GM21723 (cell line): ENCODE results near the gene CALHM5.

ENCODE experiments used
- ATAC-seq: cut with Tn5 transposase; IDR thresholded peaks from one replicate; pipeline ENCODE4 v1.9.1; 2021; ENCODE audit warnings: mild to moderate bottlenecking, moderate library complexity; ENCODE audit not compliant: unreplicated experiment

The CALHM5 gene

DNA sequence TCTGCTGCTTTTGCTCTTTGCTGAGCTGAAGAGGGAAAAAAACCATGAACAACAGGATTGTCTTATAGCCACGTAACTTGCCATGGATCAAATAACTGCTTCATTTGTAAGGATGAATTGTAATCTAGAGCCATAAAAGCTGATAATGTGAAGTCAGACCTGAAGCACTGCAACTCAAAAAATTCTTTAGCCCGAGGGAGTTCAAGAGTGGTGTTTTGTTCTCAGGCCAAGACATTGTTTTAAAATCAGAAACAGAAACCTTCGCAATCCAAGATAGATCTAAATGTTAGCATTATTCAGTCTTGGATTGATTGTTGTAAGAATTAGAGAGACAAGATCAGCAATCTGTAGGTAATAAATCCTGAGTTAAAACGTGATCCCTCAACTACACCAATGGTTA, 34.2 kb downstream of the CALHM5 start, which contains the start of gene TRAPPC3L:
TSS of gene TRAPPC3L (minus strand) at position 34 of the 400 bp plus-strand sequence. CDS start 170 bp downstream, outside the sequence.
- no peak for ATAC-seq

DNA sequence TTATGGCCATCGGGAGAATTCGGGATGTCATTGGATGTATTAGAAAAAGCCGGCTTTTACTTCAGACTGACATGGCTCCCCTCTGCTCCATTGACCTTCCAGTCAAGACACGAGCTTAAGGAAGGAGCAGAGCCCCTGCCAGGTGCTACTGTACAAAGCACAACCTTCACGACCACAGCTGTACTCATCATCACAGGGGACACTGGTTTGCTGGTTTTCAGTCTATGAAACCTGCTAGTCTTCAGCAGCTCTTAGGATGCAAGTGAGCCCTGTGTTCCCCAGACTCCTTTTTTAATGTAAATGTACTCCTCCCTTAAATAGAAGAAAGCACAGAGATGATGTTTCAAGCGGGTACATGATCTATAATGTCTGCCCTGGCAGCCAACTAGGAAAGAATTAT, 35.9 kb downstream of the CALHM5 start:
- no peak for ATAC-seq

DNA sequence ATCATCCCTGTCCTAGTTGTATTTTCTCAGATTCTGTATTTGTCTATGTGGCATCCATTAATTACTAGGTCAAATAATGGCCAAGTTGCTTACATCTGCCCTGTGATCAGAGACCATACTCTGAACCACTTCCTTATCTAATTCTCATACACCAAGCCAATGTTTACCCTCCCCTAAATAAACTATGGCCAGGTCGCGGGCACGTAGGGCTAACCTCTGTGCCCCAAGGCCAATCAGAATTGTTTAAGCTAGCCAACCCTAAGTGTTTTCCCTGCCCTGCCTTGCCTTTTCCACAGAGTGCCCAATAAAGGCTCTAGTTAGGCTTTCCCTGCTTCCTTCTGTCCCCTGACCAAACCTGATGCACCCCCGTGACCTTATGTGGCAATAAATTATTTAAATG, 39.4 kb downstream of the CALHM5 start:
- ATAC-seq = no peak

DNA sequence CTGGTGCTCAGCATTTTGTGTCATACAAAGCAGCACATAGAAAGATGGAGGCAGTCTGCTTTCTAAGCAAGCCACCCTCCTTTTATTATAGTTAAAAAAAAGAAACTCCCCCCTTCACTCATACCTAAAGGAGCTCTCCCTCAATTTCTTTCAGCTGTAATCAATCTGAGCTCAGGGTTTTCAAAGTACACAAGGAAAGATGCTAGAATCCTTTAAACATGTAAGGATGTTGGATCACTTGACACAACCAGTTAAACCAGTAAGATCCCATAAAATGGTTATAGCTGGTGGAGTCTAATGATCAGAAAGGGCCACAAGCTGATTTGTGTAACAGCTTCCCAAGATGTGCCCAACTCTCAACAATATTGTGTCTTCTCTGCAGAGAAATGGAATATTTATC, 42.0 kb downstream of the CALHM5 start, which contains the start of gene CALHM4:
TSS of gene CALHM4 (plus strand) at position 301 of the 400 bp plus-strand sequence. CDS start at position 344, 43 bp downstream.
- no peak for ATAC-seq

DNA sequence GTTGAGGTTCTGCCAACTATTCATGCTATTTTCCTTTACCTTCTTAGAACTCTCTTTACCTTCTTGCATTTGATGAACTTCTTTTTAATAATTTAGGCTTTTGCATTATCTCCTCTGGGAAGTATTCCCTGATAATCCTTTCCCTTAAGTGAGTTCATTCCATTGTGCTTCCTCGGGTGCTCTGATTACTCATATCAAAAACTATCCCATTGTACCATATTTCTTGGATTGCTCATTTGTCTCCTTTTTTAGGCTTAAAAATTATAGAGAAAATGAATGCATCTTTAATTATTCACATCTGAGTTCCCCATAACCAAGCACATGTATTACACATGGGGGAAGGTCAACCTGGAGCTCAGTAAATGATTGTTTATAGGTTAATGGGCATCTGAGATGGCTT, 44.6 kb downstream of the CALHM5 start:
- ATAC-seq = no peak

DNA sequence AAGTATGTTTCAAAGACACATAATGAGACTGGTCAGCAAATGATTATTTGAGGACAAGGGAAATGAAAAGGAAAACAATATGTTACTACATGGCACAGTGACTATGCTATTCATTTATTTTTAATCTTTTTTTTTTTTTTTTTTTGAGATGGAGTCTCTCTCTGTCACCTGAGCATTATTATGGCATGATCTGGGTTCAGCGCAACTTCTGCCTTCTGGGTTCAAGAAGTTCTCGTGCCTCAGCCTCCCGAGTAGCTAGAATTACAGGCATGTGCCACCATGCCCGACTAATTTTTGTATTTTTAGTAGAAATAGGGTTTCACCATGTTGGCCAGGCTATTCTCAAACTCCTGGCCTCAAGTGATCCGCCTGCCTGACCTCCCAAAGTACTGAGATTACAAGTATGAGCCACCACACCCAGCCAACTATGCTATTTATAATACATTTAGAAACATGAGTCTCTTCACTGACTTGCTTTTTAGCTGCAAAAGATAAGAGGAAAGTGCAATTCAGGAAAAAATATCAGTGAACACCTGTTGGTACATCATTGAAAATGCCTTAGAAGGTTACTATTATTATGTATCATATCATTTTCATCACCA, 45.5 kb downstream of the CALHM5 start:
- ATAC-seq = no peak

DNA sequence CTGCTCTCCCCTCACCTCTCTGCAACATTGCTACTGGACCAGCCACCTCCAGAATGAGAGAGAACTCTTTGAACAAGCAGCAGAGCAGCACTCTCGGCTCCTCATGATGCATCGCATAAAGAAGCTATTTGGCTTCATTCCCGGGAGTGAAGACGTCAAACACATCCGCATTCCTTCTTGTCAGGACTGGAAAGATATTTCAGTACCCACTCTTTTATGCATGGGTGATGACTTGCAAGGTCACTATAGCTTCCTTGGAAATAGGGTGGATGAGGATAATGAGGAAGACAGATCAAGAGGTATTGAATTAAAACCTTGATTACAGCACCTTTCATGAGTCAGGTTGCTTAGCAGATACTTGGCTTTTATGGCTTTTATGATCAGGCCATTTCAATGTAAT, 46.5 kb downstream of the CALHM5 start:
- no peak for ATAC-seq

DNA sequence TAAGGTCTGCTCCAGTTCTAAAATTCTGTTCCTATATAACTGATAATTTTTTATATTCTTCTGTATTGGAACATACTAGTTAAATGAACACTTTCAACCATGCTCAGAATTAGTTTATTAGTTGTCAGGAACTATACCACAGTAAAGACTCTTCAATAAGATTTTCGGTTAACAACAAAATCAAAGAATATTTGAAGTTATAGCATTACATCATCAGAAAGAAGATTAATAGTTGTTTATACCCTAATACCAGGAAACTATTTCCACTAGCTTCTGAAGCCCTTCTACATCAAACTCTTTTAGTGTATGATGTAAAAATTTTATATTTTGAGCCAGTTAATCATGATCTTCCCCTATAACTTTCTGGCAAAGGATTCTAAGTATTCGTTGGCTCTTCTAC, 48.7 kb downstream of the CALHM5 start:
- no peak for ATAC-seq

DNA sequence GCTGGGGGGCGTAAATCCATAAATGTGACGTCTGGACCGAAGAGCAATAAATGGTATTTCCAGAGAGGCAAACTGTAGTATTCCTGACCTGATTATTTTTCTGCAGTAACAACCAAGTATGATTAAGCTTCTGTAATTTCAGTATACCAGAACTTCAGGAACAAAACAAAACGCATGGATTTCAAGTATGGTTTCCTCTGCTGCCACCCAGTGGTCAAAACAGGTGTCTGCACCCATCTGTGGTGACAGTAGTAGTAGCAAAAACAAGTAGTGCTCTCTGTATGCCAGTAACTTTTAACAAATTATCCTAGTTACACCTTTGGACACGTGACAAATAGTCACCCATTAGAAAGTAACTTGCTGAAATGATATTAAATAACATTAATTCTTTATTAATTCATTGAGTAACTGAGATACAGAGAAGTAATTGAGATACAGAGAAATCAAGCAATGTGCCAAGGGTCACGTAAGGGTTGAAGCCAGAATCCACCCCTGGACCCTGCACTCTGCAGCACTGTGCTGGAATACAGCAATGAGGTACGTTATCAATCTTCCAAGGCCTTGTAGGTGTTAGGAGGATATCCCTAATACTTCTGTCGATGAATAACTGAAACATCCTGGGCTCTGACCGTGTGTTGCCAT, 50.1 kb downstream of the CALHM5 start:
- ATAC-seq = peak; percentile 73

DNA sequence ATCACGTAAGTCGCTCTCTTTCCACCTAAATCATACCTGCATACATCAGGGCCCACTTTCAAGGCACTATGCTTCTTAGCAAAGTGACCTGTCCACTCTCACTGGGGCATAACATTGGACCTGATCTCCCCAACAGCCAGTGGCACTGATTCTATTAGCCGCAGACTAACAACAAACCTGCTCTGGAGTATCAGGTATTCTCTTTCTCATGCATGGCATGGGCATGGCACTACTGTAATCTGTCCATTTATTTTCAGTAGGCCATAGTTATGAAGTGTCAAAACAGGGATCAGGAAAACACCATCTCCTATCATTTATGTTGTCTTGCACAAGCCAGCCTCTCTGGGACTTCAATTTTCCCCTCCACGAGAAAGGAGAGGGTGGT, 50.6 kb downstream of the CALHM5 start:
- no peak for ATAC-seq

DNA sequence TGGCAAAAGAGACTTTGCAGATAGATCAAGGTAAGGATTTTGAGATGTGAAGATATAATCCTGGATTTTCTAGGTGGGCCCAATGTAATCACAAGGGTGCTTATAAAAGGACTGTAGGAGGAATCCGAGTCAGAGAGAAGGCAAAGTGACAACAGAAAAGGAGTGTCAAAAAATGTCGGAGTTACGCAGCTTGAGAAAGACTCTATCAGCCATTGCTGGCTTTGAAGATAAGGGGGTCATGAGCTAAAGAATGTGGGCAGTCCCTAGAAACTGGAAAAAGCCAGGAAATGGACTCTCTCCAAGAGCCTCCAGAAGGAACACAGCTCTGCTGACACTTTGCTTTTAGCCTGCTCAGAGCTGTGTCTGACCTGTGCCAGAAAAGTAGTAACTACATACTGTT, 51.2 kb downstream of the CALHM5 start:
- no peak for ATAC-seq

DNA sequence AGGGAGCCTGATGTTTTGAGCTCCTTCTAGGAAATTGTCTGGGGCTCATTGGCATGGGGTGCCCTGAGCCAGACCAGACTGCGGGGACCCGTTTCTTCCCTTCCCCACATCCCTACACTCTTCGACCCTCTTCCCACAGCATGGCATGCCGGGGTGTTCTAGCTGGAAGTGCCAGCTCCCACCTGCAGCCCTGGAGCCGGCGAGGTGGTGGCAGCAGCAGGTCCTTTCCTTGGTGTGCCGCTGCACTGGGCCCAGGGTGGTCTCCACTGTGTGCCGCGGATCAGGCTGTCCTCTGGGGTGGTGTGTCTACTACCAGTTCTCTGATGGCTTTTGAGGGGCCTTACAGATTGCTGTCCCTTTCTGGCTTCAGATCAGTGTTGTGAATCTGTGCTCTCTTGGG, 52.4 kb downstream of the CALHM5 start:
- no peak for ATAC-seq

DNA sequence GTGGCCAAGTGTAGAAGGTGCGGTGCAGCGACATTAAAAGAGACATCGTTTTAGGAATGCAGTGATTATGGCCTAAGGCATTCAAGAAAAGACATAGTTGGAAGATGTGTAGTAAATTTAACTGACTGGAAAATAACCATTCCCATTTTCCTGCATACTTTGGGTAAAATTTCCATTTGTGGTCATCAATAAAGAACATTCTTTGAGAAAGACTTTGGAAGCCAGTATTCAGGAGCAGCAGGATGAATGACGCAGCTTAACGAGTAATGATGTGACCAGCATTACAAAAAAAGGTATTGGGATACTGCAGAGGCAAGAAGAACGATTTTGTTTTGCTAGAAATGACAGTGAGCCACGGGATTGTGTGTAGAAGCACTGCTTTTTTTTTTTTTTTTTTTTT, 52.9 kb downstream of the CALHM5 start:
- ATAC-seq = no peak

DNA sequence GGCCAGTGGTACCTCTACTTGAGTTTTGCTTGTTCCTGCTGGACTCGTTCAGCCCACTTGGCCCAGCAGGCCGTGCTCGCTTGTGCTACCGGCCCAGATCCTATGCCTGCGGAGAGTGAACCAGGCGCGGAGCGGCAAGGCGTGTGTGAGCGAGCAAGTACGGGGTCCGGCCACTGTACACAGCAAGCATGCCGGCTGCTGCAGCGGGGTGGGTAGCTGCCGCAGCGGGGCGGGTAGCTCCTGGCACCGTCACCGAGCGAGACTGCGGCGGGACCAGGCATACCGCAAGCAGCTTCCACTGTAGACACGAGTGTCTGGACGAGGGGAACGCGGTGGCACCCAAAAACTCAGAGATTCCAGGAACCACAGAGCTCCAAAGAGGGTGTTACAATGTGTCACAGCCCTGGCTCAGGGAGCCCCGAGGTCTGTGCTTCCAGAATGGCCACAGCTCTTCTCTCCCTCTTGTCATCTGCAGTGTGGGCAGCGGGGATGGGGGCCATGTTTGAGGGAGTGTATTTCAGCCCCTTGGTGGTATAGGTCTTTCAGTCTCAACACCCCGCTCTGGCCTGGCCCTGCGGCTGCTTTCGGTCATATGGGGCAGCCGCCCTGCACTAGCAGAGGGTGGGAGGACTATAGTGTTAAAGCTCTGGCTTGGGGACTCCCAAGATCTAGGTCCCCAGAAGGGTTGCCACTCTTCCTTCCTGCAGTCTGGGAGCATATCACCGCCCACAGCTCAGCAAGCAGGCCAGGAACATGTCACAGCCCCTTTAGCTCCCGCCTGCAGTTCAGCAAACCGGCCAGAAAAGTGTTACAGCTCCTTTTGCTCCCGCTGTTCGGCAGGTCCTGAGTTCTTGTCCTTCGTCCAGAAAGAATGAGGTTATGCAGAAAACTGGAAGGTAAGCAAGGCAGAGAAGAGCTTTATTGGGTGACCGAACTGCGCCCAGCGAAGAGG, 53.8 kb downstream of the CALHM5 start:
- no peak for ATAC-seq

DNA sequence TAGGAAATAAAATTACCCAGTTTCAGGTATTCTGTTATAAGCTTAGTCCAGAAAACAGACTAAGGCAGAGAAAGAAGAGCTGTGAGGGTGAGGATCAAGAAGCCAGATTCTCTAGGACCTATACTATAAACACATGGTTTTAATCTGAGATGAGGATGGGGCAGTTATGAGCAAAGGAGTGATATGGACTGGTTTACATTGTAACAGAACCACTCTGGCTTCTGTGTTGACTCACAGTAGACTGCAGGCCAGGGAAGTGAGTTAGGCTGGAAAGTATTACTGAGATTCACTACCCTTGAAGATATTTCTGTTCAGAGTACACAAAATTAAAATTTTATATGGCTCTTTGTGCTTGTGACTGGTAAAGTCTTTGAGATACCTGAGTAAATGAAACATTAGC, 56.7 kb downstream of the CALHM5 start:
- ATAC-seq = no peak

DNA sequence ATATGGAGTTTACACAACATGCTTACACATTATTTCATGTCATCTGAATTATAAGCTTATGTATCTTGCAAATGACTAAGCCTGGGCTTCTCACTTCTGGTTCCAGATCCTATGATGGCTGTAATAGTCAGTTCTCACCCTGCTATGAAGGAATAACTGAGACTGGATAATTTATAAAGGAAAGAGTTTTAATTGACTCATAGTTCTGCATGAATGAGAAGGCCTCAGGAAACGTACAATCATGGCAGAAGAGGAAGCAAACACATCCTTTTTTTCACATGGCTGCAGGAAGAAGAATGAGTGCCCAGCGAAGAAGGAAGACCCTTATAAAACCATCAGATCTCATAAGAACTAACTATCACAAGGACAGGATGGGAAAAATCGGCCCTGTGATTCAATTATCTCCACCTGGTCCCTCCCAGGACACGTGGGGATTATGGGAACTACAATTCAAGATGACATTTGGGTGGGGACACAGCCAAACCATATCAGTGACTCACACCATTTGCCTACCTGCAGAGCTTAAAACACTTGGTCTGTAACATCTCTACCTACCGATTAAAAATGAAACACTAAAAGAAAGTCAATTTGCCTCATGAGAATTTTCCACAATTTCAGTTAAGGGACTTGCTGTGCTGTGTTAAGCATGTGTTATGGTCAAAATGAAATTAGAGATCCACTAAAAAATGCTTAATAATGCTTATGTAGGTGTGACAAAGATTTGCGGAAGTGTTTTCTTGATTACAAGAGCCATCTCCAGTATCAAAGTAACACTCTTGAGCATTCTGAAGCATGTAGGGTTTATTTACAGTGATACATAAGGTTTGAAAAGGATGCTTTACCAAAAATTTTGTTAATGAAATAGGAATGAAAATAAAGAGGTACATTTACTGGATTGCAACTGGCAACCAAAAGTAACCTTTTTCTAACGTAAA, 57.6 kb downstream of the CALHM5 start:
- ATAC-seq = no peak

DNA sequence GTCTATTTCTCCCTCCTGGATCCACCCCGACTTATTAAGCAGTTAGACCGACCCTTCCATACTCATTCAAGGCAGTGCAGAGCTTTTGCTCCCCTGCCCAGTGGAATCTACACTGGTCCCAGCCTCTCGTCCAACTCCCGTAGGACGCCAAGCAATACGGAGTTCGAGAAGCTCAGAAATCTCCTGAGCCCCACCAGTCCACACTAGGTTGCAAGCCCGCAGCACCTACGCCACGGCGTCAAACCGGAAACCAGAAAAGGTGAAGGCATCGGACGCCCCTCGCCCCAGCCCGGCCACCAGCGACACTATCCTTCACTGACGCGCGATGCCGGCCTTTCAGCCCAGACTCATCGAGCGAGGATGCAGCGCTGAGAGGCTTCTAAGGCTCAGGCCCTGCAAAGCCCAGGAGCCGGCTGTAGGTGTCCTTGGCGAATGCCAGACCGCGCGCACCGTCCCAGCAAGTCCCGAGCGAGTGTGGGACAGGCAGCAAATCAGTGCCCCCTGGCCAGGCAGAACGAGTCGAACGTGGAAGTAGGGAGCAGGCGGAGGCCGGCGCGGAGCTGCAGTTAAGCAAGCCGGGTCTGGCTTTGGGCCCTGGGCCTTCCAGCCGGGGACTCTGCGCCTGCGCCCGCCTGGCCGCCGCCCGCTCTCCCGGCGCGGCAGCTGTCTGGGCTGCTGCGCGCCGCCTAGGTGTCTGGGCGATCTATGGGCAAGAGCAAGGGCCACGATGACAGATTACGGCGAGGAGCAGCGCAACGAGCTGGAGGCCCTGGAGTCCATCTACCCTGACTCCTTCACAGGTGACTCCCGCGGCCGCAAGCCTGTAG, 59.6 kb downstream of the CALHM5 start, which contains the start of gene RWDD1:
TSS of gene RWDD1 (plus strand) at position 649 of the 827 bp plus-strand sequence. CDS start at position 728, 79 bp downstream.
- ATAC-seq = peak; percentile 97

DNA sequence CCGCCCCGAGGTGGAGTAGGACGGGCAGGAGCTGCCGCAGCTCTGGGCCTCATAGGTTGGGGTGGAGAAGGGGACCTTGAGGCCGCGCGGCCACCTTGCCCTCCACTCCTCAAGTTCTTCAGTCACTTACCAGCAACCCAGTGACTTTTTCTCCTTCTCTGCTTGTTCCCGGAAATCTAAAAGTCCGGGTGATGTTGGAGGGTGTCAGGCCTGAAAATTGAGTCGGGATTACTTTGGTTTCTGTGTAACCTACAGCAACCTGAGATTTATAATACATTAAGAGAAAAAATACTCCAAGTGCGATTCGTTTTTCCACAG, 60.2 kb downstream of the CALHM5 start:
- ATAC-seq = no peak

DNA sequence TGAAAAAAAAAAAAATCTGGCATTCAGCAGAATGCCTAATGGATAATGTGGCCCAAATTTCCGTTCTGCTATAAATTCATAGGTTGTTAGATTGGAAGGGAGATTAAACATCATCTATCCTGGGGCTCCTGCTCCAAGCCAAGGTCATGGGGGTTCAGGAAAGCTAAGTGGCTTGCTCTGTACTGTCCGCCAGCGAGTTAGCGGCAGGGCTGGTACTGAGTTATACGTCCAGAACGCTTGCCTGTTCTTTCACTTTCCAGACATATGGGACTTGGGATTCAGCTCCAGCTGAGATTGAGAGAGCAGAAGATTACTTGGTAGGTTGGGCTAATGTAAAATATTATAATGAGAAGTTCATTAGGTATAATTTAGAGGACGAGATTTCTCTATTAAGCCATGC, 60.7 kb downstream of the CALHM5 start:
- ATAC-seq = no peak
